ENCODE data around the gene CELSR2. TPM values are rescaled to one million over a fixed set of nuclear protein-coding genes. Genes with fewer than 3 reads are reported as not detected.
"Not testable (repeated sequence)": the region's sequence is repeated elsewhere in the genome, so short reads cannot be mapped to it uniquely, and the experiment has no call there.

CELSR2 gene
- total RNA-seq, 1 donor from 2014 or later: 1.4 TPM

- DNase-seq: no peak
Measured at GRCh38 chr1:109281680-109282496, 32.5 kb downstream of the CELSR2 start.

GRCh38 chr1:109282497-109282951, 33.2 kb downstream of the CELSR2 start:
- no peak for DNase-seq

- DNase-seq: peak; percentile 96
Measured at GRCh38 chr1:109282952-109283747, 33.8 kb downstream of the CELSR2 start, which contains the start of gene PSRC1. PSRC1 (minus strand) TSS chr1:109283145.

GRCh38 chr1:109283748-109284600, 34.6 kb downstream of the CELSR2 start:
- no peak for DNase-seq

GRCh38 chr1:109286762-109287161, 37.4 kb downstream of the CELSR2 start:
- DNase-seq: not testable (repeated sequence)

GRCh38 chr1:109290137-109290536, 40.8 kb downstream of the CELSR2 start:
- no peak for DNase-seq

- no peak for DNase-seq
Measured at GRCh38 chr1:109290998-109291397, 41.7 kb downstream of the CELSR2 start.

GRCh38 chr1:109292364-109292763, 43.0 kb downstream of the CELSR2 start:
- DNase-seq: no peak

- DNase-seq: no peak
Measured at GRCh38 chr1:109293026-109293425, 43.7 kb downstream of the CELSR2 start.

GRCh38 chr1:109294481-109294880, 45.1 kb downstream of the CELSR2 start:
- DNase-seq: no peak

GRCh38 chr1:109295712-109296415, 46.5 kb downstream of the CELSR2 start:
- no peak for DNase-seq

- DNase-seq: no peak
Measured at GRCh38 chr1:109296782-109297181, 47.4 kb downstream of the CELSR2 start.

GRCh38 chr1:109298666-109299557, 49.6 kb downstream of the CELSR2 start:
- DNase-seq: peak; percentile 34

- DNase-seq: peak; percentile 59
Measured at GRCh38 chr1:109299558-109300343, 50.4 kb downstream of the CELSR2 start.

GRCh38 chr1:109300650-109301151, 51.4 kb downstream of the CELSR2 start:
- no peak for DNase-seq

GRCh38 chr1:109301874-109302273, 52.5 kb downstream of the CELSR2 start:
- no peak for DNase-seq

- no peak for DNase-seq
Measured at GRCh38 chr1:109304226-109304920, 55.0 kb downstream of the CELSR2 start.

GRCh38 chr1:109305991-109306390, 56.7 kb downstream of the CELSR2 start:
- DNase-seq: not testable (repeated sequence)

GRCh38 chr1:109306832-109307273, 57.5 kb downstream of the CELSR2 start, which contains the start of gene MYBPHL:
MYBPHL (minus strand) TSS chr1:109307011; CDS start chr1:109306991, 20 bp downstream.
- no peak for DNase-seq

Data from dermis blood vessel endothelial cell (primary cell).